CD4-positive, alpha-beta memory T cell (primary cell): ENCODE data around the gene SGK1. TPM values are rescaled to one million over a fixed set of nuclear protein-coding genes. Genes with fewer than 3 reads are reported as not detected.
"Not testable (repeated sequence)": the region's sequence is repeated elsewhere in the genome, so short reads cannot be mapped to it uniquely, and the experiment has no call there.

ENCODE experiments used
- CTCF ChIA-PET: fragments of 350-600 bp; sonication (Branson Sonifier 250); formaldehyde crosslinking; loops from one replicate; lab custom pipeline; 2021; ENCODE audit warnings: inconsistent platforms; ENCODE audit not compliant: partially characterized antibody; lab: Charles Lee
- POLR2A ChIA-PET: fragments of 350-600 bp; sonication (Branson Sonifier 250); formaldehyde crosslinking; loops from one replicate; lab custom pipeline; 2021; ENCODE audit not compliant: partially characterized antibody; lab: Charles Lee
- DNase-seq, 5 donors: peaks; one replicate each; pipeline versions ENCODE4 v3.0.0 to v3.0.0-alpha.2; 2020 to 2022; ENCODE audit warnings: mixed read lengths in 1 of 5
- H3K27ac ChIP-seq: one replicate; pipeline ENCODE4 v1.7.0; 2013; ENCODE audit warnings: low read depth, low read length
- H3K27me3 ChIP-seq: 2 replicates; pipeline ENCODE4 v1.7.0; 2013; ENCODE audit warnings: mild to moderate bottlenecking, low read length, moderate library complexity; ENCODE audit not compliant: insufficient read depth
- H3K36me3 ChIP-seq: 2 replicates; pipeline ENCODE4 v1.7.0; 2013; ENCODE audit warnings: mild to moderate bottlenecking, low read length, moderate library complexity; ENCODE audit not compliant: insufficient read depth
- H3K4me1 ChIP-seq: 2 replicates; pipeline ENCODE4 v1.7.0; 2013; ENCODE audit warnings: mild to moderate bottlenecking, low read length, moderate library complexity; ENCODE audit not compliant: insufficient read depth
- H3K4me3 ChIP-seq, 2 donors: one replicate each; pipeline ENCODE4 v1.7.0; 2013; ENCODE audit warnings: low read length in 2 of 2, mild to moderate bottlenecking in 1 of 2
- H3K9me3 ChIP-seq, 2 donors: one replicate each; pipeline ENCODE4 v1.7.0; 2013; ENCODE audit warnings: low read length in 2 of 2, control low read depth in 1 of 2; ENCODE audit not compliant: control insufficient read depth in 1 of 2
- H3K27ac Mint-ChIP-seq, 7 donors: one replicate each; pipeline ENCODE4 v1.8.0; 2020 to 2021; ENCODE audit warnings: mixed read lengths in 7 of 7, mild to moderate bottlenecking in 6 of 7, inconsistent platforms in 3 of 7, moderate library complexity in 3 of 7
- H3K27me3 Mint-ChIP-seq, 2 donors: one replicate each; pipeline ENCODE4 v1.8.0; 2020 to 2021; ENCODE audit warnings: mixed read lengths in 2 of 2
- H3K36me3 Mint-ChIP-seq, 2 donors: one replicate each; pipeline ENCODE4 v1.8.0; 2020 to 2021; ENCODE audit warnings: mixed read lengths in 2 of 2, inconsistent platforms in 1 of 2, mild to moderate bottlenecking in 1 of 2
- H3K4me1 Mint-ChIP-seq, 4 donors: one replicate each; pipeline ENCODE4 v1.8.0; 2020 to 2021; ENCODE audit warnings: mixed read lengths in 4 of 4, mild to moderate bottlenecking in 1 of 4
- H3K4me3 Mint-ChIP-seq, 8 donors: one replicate each; pipeline ENCODE4 v1.8.0; 2020 to 2021; ENCODE audit warnings: mixed read lengths in 8 of 8, mild to moderate bottlenecking in 7 of 8, moderate library complexity in 6 of 8, inconsistent platforms in 3 of 8
- H3K9me3 Mint-ChIP-seq, 8 donors: one replicate each; pipeline ENCODE4 v1.8.0; 2020 to 2021; ENCODE audit warnings: mixed read lengths in 8 of 8, mild to moderate bottlenecking in 5 of 8, inconsistent platforms in 3 of 8, moderate library complexity in 1 of 8
- intact Hi-C: fragments of 100-400 bp; cut with micrococcal nuclease; formaldehyde crosslinking; loops from one replicate; pipeline ENCODE4 v1.15.1; 2023
- polyA plus RNA-seq, 2 donors: library from polyadenylated mRNA; unstranded; fragments of 300-500 nt; fragmentation: Illumina TruSeq; gene quantifications; one replicate each; pipeline ENCODE4 v1.2.3, GENCODE V29; 2021
- total RNA-seq, 2 experiments: library from RNA; stranded (reverse); gene quantifications; one replicate each; pipeline ENCODE4 v1.2.3, GENCODE V29; 2021

The SGK1 gene
- total and polyA plus RNA-seq, 4 experiments from 2014 or later: 5.8 to 46.9 (median 15.1) TPM

- intact Hi-C loops: no loop called here
- DNase-seq: no peak
- Mint-ChIP-seq H3K9me3 (no peaks in the 10 kb centered on the region), H3K4me3 (no peak overlapping the region), H3K4me1 (peaks cover 6 to 15% (median 8%) of the 10 kb centered on the region in 4 donors), H3K36me3 (no peaks in the 10 kb centered on the region), H3K27me3 (no peaks in the 10 kb centered on the region), H3K27ac (no peak overlapping the region)
- ChIA-PET POLR2A (no interaction called here), CTCF (interaction anchor here (0.7 to 8.5 kb wide), 2 partner anchors 458 to 1379 kb away, joined by 4 to 158 read pairs; no protein-coding TSS in a partner anchor)
- no peak overlapping the region for H3K4me3 ChIP-seq
- H3K9me3 ChIP-seq: no peaks in the 10 kb centered on the region
- no peaks in the 10 kb centered on the region for H3K27me3 ChIP-seq
- no peak overlapping the region for H3K27ac ChIP-seq
- H3K4me1 ChIP-seq: peaks cover 5% of the 10 kb centered on the region
- H3K36me3 ChIP-seq: no peaks in the 10 kb centered on the region
Measured at GRCh38 chr6:134183844-134184243, 134.1 kb downstream of the SGK1 start.

- Histone ChIP-seq H3K4me3 (no peak overlapping the region), H3K4me1 (peaks cover 14% of the 10 kb centered on the region), H3K9me3 (no peaks in the 10 kb centered on the region), H3K27ac (no peak overlapping the region), H3K36me3 (no peaks in the 10 kb centered on the region), H3K27me3 (no peaks in the 10 kb centered on the region)
- Mint-ChIP-seq H3K27ac (peak overlapping the region in 1 of 7 donors; percentile 37), H3K4me1 (peaks cover 16 to 26% (median 18%) of the 10 kb centered on the region in 4 donors), H3K27me3 (no peaks in the 10 kb centered on the region), H3K4me3 (no peak overlapping the region), H3K9me3 (no peaks in the 10 kb centered on the region), H3K36me3 (no peaks in the 10 kb centered on the region)
- ChIA-PET CTCF (interaction anchor here (8.5 kb wide), 1 partner anchor 459 kb away, joined by 158 read pairs; no protein-coding TSS in a partner anchor), POLR2A (no interaction called here)
- intact Hi-C loops: no loop called here
- DNase-seq: no peak
Measured at GRCh38 chr6:134182528-134182927, 135.4 kb downstream of the SGK1 start.

- peak overlapping the region in 2 of 7 donors; percentile 10 to 29 for H3K27ac Mint-ChIP-seq
- peaks cover 20 to 34% (median 22%) of the 10 kb centered on the region in 4 donors for H3K4me1 Mint-ChIP-seq
- H3K4me3 ChIP-seq, DNase-seq, H3K36me3 ChIP-seq, H3K9me3 ChIP-seq, H3K27me3 ChIP-seq, POLR2A ChIA-PET, intact Hi-C loops, H3K9me3 Mint-ChIP-seq, H3K36me3 Mint-ChIP-seq, H3K27ac ChIP-seq, H3K27me3 Mint-ChIP-seq: not testable (repeated sequence)
- H3K4me3 Mint-ChIP-seq: peak overlapping the region in 1 of 8 donors; percentile 20
- H3K4me1 ChIP-seq: peaks cover 19% of the 10 kb centered on the region
- CTCF ChIA-PET: interaction anchor here (0.8 to 8.5 kb wide), 4 partner anchors 26 to 759 kb away, joined by 3 to 158 read pairs (median 8); no protein-coding TSS in a partner anchor
Measured at GRCh38 chr6:134181726-134182125, 136.2 kb downstream of the SGK1 start.

GRCh38 chr6:134181251-134181650, 136.7 kb downstream of the SGK1 start:
- intact Hi-C loops: not testable (repeated sequence)
- POLR2A ChIA-PET: interaction anchor here (0.6 kb wide), 1 partner anchor 104 kb away, joined by 3 read pairs; no protein-coding TSS in a partner anchor

GRCh38 chr6:134180540-134180939, 137.4 kb downstream of the SGK1 start:
- H3K9me3 ChIP-seq, intact Hi-C loops, DNase-seq, H3K9me3 Mint-ChIP-seq, H3K36me3 ChIP-seq, H3K27ac ChIP-seq, H3K4me3 ChIP-seq, H3K27me3 Mint-ChIP-seq, H3K4me3 Mint-ChIP-seq, H3K27me3 ChIP-seq, H3K36me3 Mint-ChIP-seq: not testable (repeated sequence)
- POLR2A ChIA-PET: interaction anchor here (0.6 kb wide), 1 partner anchor 104 kb away, joined by 3 read pairs; no protein-coding TSS in a partner anchor
- Mint-ChIP-seq H3K27ac (peak overlapping the region in 1 of 7 donors; percentile 47), H3K4me1 (peaks cover 24 to 39% (median 29%) of the 10 kb centered on the region in 4 donors)
- CTCF ChIA-PET: interaction anchor here (0.7 to 8.5 kb wide), 4 partner anchors 24 to 760 kb away, joined by 3 to 158 read pairs (median 8); no protein-coding TSS in a partner anchor
- H3K4me1 ChIP-seq: peaks cover 26% of the 10 kb centered on the region

More at GRCh38 chr6:134181251-134181650, 136.7 kb downstream of the SGK1 start:
- CTCF ChIA-PET: interaction anchor here (0.8 to 8.5 kb wide), 4 partner anchors 25 to 759 kb away, joined by 3 to 158 read pairs (median 8); no protein-coding TSS in a partner anchor
- H3K4me1 Mint-ChIP-seq: peaks cover 18 to 36% (median 24%) of the 10 kb centered on the region in 4 donors
- H3K27me3 ChIP-seq, DNase-seq, H3K9me3 Mint-ChIP-seq, H3K36me3 Mint-ChIP-seq, H3K4me3 ChIP-seq, H3K27ac ChIP-seq, H3K9me3 ChIP-seq, H3K27ac Mint-ChIP-seq, H3K27me3 Mint-ChIP-seq, H3K36me3 ChIP-seq: not testable (repeated sequence)
- peak overlapping the region in 1 of 8 donors; percentile 20 for H3K4me3 Mint-ChIP-seq
- peaks cover 19% of the 10 kb centered on the region for H3K4me1 ChIP-seq

GRCh38 chr6:134178161-134179044, 139.5 kb downstream of the SGK1 start:
- Mint-ChIP-seq H3K36me3 (peaks cover 5 to 12% of the 10 kb centered on the region in 2 donors), H3K4me1 (peaks cover 28 to 47% (median 34%) of the 10 kb centered on the region in 4 donors)
- intact Hi-C loops: loop anchor here (1.0 to 5.0 kb wide), 7 partner anchors 62 to 645 kb away; no protein-coding TSS in a partner anchor

More at GRCh38 chr6:134178161-134179044, 139.5 kb downstream of the SGK1 start:
- Histone ChIP-seq H3K4me1 (peaks cover 31% of the 10 kb centered on the region), H3K27me3 (no peaks in the 10 kb centered on the region), H3K4me3 (peak overlapping the region; percentile 60 to 75), H3K9me3 (no peaks in the 10 kb centered on the region), H3K36me3 (no peaks in the 10 kb centered on the region), H3K27ac (peak overlapping the region; percentile 76)
- Mint-ChIP-seq H3K27me3 (no peaks in the 10 kb centered on the region), H3K27ac (peak overlapping the region; percentile 91 to 100 (median 98)), H3K4me3 (peak overlapping the region; percentile 93 to 97 (median 96)), H3K9me3 (no peaks in the 10 kb centered on the region)
- DNase-seq: peak; percentile 75 to 96 (median 83)
- ChIA-PET POLR2A (interaction anchor here (0.9 to 2.8 kb wide), 9 partner anchors 10 to 1031 kb away, joined by 3 to 24 read pairs (median 3); no protein-coding TSS in a partner anchor), CTCF (interaction anchor here (0.6 to 8.5 kb wide), 26 partner anchors 13 to 985 kb away, joined by 3 to 158 read pairs (median 4); no protein-coding TSS in a partner anchor)
